Measurements from ENCODE around the gene KRTAP19-8. TPM values are rescaled to one million over a fixed set of nuclear protein-coding genes. Genes with fewer than 3 reads are reported as not detected.

KRTAP19-8 gene
- total RNA-seq, 1 experiment from 2014 or later: not detected

GRCh38 chr21:31014891-31015290 lies 23.4 kb downstream of the KRTAP19-8 start:
- BruUV-seq (replicated peaks): no TSS peak
- no peak for DNase-seq (ENCODE audit: unreplicated experiment)
- ChIA-PET POLR2A (no interaction called here), CTCF (no interaction called here)
- Mint-ChIP-seq H3K4me1 (ENCODE audit: insufficient read depth, unreplicated experiment) (no peaks in the 10 kb centered on the region), H3K9me3 (ENCODE audit: unreplicated experiment) (no peaks in the 10 kb centered on the region), H3K27me3 (ENCODE audit: insufficient read depth, unreplicated experiment) (peaks cover 14% of the 10 kb centered on the region), H3K36me3 (ENCODE audit: insufficient read depth, unreplicated experiment) (no peaks in the 10 kb centered on the region), H3K4me3 (ENCODE audit: unreplicated experiment) (no peak overlapping the region), H3K27ac (ENCODE audit: low read depth, unreplicated experiment) (no peak overlapping the region)
- intact Hi-C loops (cut with micrococcal nuclease): no loop called here
- no peak for TF ChIP-seq CTCF (IDR thresholded peaks at IDR 0.05; ENCODE audit: unreplicated experiment)

- Mint-ChIP-seq H3K27me3 (ENCODE audit: insufficient read depth, unreplicated experiment) (no peaks in the 10 kb centered on the region), H3K27ac (ENCODE audit: low read depth, unreplicated experiment) (no peak overlapping the region), H3K4me1 (ENCODE audit: insufficient read depth, unreplicated experiment) (no peaks in the 10 kb centered on the region), H3K4me3 (ENCODE audit: unreplicated experiment) (no peak overlapping the region), H3K36me3 (ENCODE audit: insufficient read depth, unreplicated experiment) (no peaks in the 10 kb centered on the region), H3K9me3 (ENCODE audit: unreplicated experiment) (no peaks in the 10 kb centered on the region)
- intact Hi-C loops (cut with micrococcal nuclease): no loop called here
- ChIA-PET CTCF (no interaction called here), POLR2A (interaction anchor here (0.6 to 0.7 kb wide), 2 partner anchors 20 to 1097 kb away, joined by 3 read pairs; no protein-coding TSS in a partner anchor)
- no TSS peak for BruUV-seq (replicated peaks)
- TF ChIP-seq CTCF (IDR thresholded peaks at IDR 0.05; ENCODE audit: unreplicated experiment): no peak
- DNase-seq (ENCODE audit: unreplicated experiment): no peak
These were observed 25.9 kb downstream of the KRTAP19-8 start for GRCh38 chr21:31012133-31013089.

GRCh38 chr21:31011412-31011811 lies 26.9 kb downstream of the KRTAP19-8 start:
- no peak overlapping the region for H3K4me3 Mint-ChIP-seq (ENCODE audit: unreplicated experiment)
- H3K27ac Mint-ChIP-seq (ENCODE audit: low read depth, unreplicated experiment): no peak overlapping the region
- ChIA-PET CTCF (no interaction called here), POLR2A (interaction anchor here (0.6 kb wide), 1 partner anchor 1098 kb away, joined by 3 read pairs; no protein-coding TSS in a partner anchor)
- H3K4me1 Mint-ChIP-seq (ENCODE audit: insufficient read depth, unreplicated experiment): no peaks in the 10 kb centered on the region
- no peaks in the 10 kb centered on the region for H3K27me3 Mint-ChIP-seq (ENCODE audit: insufficient read depth, unreplicated experiment)
- no peaks in the 10 kb centered on the region for H3K36me3 Mint-ChIP-seq (ENCODE audit: insufficient read depth, unreplicated experiment)
- peaks cover 5% of the 10 kb centered on the region for H3K9me3 Mint-ChIP-seq (ENCODE audit: unreplicated experiment)
- intact Hi-C loops (cut with micrococcal nuclease): no loop called here
- TF ChIP-seq CTCF (IDR thresholded peaks at IDR 0.05; ENCODE audit: unreplicated experiment): no peak
- no TSS peak for BruUV-seq (replicated peaks)
- DNase-seq (ENCODE audit: unreplicated experiment): no peak

GRCh38 chr21:31008355-31008754 lies 29.9 kb downstream of the KRTAP19-8 start:
- no peak for TF ChIP-seq CTCF (IDR thresholded peaks at IDR 0.05; ENCODE audit: unreplicated experiment)
- no TSS peak for BruUV-seq (replicated peaks)
- intact Hi-C loops (cut with micrococcal nuclease): no loop called here
- H3K9me3 Mint-ChIP-seq (ENCODE audit: unreplicated experiment): peaks cover 5% of the 10 kb centered on the region
- H3K36me3 Mint-ChIP-seq (ENCODE audit: insufficient read depth, unreplicated experiment): no peaks in the 10 kb centered on the region
- ChIA-PET CTCF (interaction anchor here (0.7 kb wide), 1 partner anchor 28 kb away, joined by 3 read pairs; no protein-coding TSS in a partner anchor), POLR2A (interaction anchor here (0.7 kb wide), 1 partner anchor 19 kb away, joined by 3 read pairs; no protein-coding TSS in a partner anchor)
- peaks cover 17% of the 10 kb centered on the region for H3K27me3 Mint-ChIP-seq (ENCODE audit: insufficient read depth, unreplicated experiment)
- H3K4me1 Mint-ChIP-seq (ENCODE audit: insufficient read depth, unreplicated experiment): no peaks in the 10 kb centered on the region
- H3K4me3 Mint-ChIP-seq (ENCODE audit: unreplicated experiment): no peak overlapping the region
- DNase-seq (ENCODE audit: unreplicated experiment): peak; percentile 39
- no peak overlapping the region for H3K27ac Mint-ChIP-seq (ENCODE audit: low read depth, unreplicated experiment)

Measured in MCF 10A (cell line).